ENCODE measurements around the gene MAST4. TPM values are rescaled to one million over a fixed set of nuclear protein-coding genes. Genes with fewer than 3 reads are reported as not detected.

MAST4 gene
- total RNA-seq, 2 experiments from 2014 or later: 1.3 to 21.9 TPM

DNA sequence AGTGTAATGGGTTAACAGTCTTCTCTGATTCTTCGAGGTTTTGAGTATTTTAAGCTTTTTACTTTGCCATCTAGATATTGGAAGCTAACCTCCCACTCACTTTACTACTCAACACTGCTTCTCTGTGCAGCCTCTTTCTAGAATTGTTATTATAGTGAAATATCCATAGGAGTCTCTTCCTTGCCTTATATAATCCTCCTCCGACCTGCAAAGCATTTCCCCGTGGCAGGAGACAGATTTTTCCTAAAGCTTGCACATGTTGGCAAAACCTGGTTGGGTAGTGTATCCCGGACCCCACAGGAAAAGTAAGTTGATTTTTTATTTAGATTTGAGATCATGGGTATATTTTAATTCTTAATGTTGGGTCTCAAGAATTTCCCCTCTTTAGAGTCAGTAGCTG is 351.3 kb downstream of the MAST4 start:
- Histone ChIP-seq H3K27ac (ENCODE audit: low read depth, low read length, poor library complexity, severe bottlenecking) (no peak overlapping the region), H3K9me2 (ENCODE audit: insufficient read depth, low read length) (no peaks in the 10 kb centered on the region), H3K36me3 (ENCODE audit: insufficient read depth, low read length) (no peaks in the 10 kb centered on the region), H4K20me1 (ENCODE audit: insufficient read depth, low read length) (no peaks in the 10 kb centered on the region), H2AFZ (ENCODE audit: low read length) (no peak overlapping the region), H3K4me3 (ENCODE audit: low read depth, low read length, poor library complexity, severe bottlenecking) (no peak overlapping the region), H3K9me3 (ENCODE audit: low read length) (no peaks in the 10 kb centered on the region), H3K4me2 (ENCODE audit: low read length) (no peak overlapping the region), H3K79me2 (ENCODE audit: insufficient read depth, low read depth, low read length) (no peaks in the 10 kb centered on the region), H3K4me1 (ENCODE audit: insufficient read depth, low read length, poor library complexity, severe bottlenecking) (no peaks in the 10 kb centered on the region)
- no peak for TF ChIP-seq EZH2phosphoT487 (IDR thresholded peaks at IDR 0.05; ENCODE audit: borderline replicate concordance, low read depth, low read length)
- TF ChIP-seq, protein P1, sequence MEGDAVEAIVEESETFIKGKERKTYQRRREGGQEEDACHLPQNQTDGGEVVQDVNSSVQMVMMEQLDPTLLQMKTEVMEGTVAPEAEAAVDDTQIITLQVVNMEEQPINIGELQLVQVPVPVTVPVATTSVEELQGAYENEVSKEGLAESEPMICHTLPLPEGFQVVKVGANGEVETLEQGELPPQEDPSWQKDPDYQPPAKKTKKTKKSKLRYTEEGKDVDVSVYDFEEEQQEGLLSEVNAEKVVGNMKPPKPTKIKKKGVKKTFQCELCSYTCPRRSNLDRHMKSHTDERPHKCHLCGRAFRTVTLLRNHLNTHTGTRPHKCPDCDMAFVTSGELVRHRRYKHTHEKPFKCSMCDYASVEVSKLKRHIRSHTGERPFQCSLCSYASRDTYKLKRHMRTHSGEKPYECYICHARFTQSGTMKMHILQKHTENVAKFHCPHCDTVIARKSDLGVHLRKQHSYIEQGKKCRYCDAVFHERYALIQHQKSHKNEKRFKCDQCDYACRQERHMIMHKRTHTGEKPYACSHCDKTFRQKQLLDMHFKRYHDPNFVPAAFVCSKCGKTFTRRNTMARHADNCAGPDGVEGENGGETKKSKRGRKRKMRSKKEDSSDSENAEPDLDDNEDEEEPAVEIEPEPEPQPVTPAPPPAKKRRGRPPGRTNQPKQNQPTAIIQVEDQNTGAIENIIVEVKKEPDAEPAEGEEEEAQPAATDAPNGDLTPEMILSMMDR (conservative IDR thresholded peaks at IDR 0.05; ENCODE audit: low read length): no peak
- BruUV-seq (replicated peaks): no TSS peak
- POLR2A ChIA-PET: interaction anchor here (0.6 to 2.3 kb wide), 4 partner anchors 9 to 243 kb away, joined by 3 to 5 read pairs (median 4); no protein-coding TSS in a partner anchor
- no peak for DNase-seq (ENCODE audit: low spot score)
- intact Hi-C loops (cut with micrococcal nuclease; ENCODE audit: unreplicated experiment): no loop called here
- CTCF ChIA-PET (ENCODE audit: unreplicated experiment): no interaction called here

DNA sequence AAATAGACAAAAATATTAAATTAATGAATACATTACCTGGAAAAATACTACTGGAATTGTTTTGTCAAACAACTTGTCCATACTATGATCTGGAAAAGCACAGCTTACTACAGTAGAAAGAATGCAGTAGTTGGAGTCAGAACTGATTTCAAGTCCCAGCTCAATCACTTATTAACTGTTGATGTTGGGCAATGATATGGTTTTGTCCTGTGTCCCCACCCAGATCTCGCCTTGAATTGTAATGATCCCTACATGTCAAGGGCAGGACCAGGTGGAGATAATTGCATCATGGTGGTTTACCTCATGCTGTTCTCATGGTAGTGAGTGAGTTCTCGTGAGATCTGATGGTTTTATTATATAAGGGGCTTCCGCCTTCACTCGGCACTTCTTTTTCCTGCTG is 352.9 kb downstream of the MAST4 start:
- Histone ChIP-seq H4K20me1 (ENCODE audit: insufficient read depth, low read length) (no peaks in the 10 kb centered on the region), H3K27ac (ENCODE audit: low read depth, low read length, poor library complexity, severe bottlenecking) (no peak overlapping the region), H3K79me2 (ENCODE audit: insufficient read depth, low read depth, low read length) (no peaks in the 10 kb centered on the region), H3K9me3 (ENCODE audit: low read length) (no peaks in the 10 kb centered on the region), H2AFZ (ENCODE audit: low read length) (no peak overlapping the region), H3K9me2 (ENCODE audit: insufficient read depth, low read length) (no peaks in the 10 kb centered on the region), H3K36me3 (ENCODE audit: insufficient read depth, low read length) (no peaks in the 10 kb centered on the region), H3K4me3 (ENCODE audit: low read depth, low read length, poor library complexity, severe bottlenecking) (no peak overlapping the region), H3K4me2 (ENCODE audit: low read length) (no peak overlapping the region), H3K4me1 (ENCODE audit: insufficient read depth, low read length, poor library complexity, severe bottlenecking) (no peaks in the 10 kb centered on the region)
- TF ChIP-seq, protein P1 (conservative IDR thresholded peaks at IDR 0.05; ENCODE audit: low read length): no peak
- TF ChIP-seq EZH2phosphoT487 (IDR thresholded peaks at IDR 0.05; ENCODE audit: borderline replicate concordance, low read depth, low read length): no peak
- CTCF ChIA-PET (ENCODE audit: unreplicated experiment): no interaction called here
- no peak for DNase-seq (ENCODE audit: low spot score)
- no TSS peak for BruUV-seq (replicated peaks)
- intact Hi-C loops (cut with micrococcal nuclease; ENCODE audit: unreplicated experiment): no loop called here
- POLR2A ChIA-PET: interaction anchor here (0.7 kb wide), 1 partner anchor 65 kb away, joined by 4 read pairs; no protein-coding TSS in a partner anchor

DNA sequence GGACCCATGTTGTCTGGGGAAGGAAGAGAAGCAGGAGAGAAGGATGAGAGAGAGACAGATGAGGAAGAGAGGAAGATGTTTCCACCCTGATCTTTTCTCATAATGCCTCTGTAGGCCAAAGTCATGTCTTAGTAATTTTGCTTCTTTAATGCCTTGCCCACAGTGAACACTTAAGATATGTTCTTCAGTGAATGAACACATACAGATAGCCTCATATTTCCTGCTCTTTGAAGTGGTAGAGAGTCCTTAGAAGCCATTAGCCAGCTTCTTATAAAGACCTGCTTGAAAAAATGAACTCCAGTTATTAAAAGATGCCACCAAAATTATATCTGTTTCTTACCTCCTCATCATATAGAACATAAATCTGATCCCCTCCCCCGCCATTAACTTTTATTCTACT is 356.0 kb downstream of the MAST4 start:
- H3K4me2 ChIP-seq (ENCODE audit: low read length): no peak overlapping the region
- no peak overlapping the region for H3K4me3 ChIP-seq (ENCODE audit: low read depth, low read length, poor library complexity, severe bottlenecking)
- H3K9me3 ChIP-seq (ENCODE audit: low read length): no peaks in the 10 kb centered on the region
- H2AFZ ChIP-seq (ENCODE audit: low read length): no peak overlapping the region
- no peak for TF ChIP-seq EZH2phosphoT487 (IDR thresholded peaks at IDR 0.05; ENCODE audit: borderline replicate concordance, low read depth, low read length)
- TF ChIP-seq, protein P1 (conservative IDR thresholded peaks at IDR 0.05; ENCODE audit: low read length): no peak
- H3K27ac ChIP-seq (ENCODE audit: low read depth, low read length, poor library complexity, severe bottlenecking): no peak overlapping the region
- H3K9me2 ChIP-seq (ENCODE audit: insufficient read depth, low read length): no peaks in the 10 kb centered on the region
- no peaks in the 10 kb centered on the region for H4K20me1 ChIP-seq (ENCODE audit: insufficient read depth, low read length)
- no peaks in the 10 kb centered on the region for H3K79me2 ChIP-seq (ENCODE audit: insufficient read depth, low read depth, low read length)
- no TSS peak for BruUV-seq (replicated peaks)
- CTCF ChIA-PET (ENCODE audit: unreplicated experiment): no interaction called here
- no peak for DNase-seq (ENCODE audit: low spot score)
- H3K36me3 ChIP-seq (ENCODE audit: insufficient read depth, low read length): no peaks in the 10 kb centered on the region
- POLR2A ChIA-PET: no interaction called here
- no peaks in the 10 kb centered on the region for H3K4me1 ChIP-seq (ENCODE audit: insufficient read depth, low read length, poor library complexity, severe bottlenecking)
- intact Hi-C loops (cut with micrococcal nuclease; ENCODE audit: unreplicated experiment): no loop called here
